Fibroblast of pulmonary artery (primary cell): ENCODE results near the gene ASPA.
A peak's percentile ranks its signal among the peaks of the same experiment; 100 is the strongest.

ENCODE experiments used
- DNase-seq: peaks from one replicate; pipeline ENCODE4 v3.0.0-alpha.2; 2010; ENCODE audit warnings: low read depth
- H3K4me3 ChIP-seq: replicated peaks from 2 replicates; pipeline ENCODE4 v1.5.1; 2011; ENCODE audit warnings: low read depth, mild to moderate bottlenecking, control low read depth, low read length, moderate library complexity
- CTCF ChIP-seq: IDR thresholded peaks from 2 replicates; pipeline ENCODE4 v1.5.1; 2011; ENCODE audit warnings: mild to moderate bottlenecking, control low read depth, low read length, inconsistent platforms; ENCODE audit errors: missing control alignments

The ASPA gene

GRCh38 chr17:3485481-3486068 is 9.8 kb downstream of the ASPA start:
- TF ChIP-seq CTCF: no peak
- no peak for DNase-seq
- no peak overlapping the region for H3K4me3 ChIP-seq

GRCh38 chr17:3497101-3497500 is 21.3 kb downstream of the ASPA start:
- TF ChIP-seq CTCF: no peak
- no peak for DNase-seq

GRCh38 chr17:3501344-3501743 is 25.5 kb downstream of the ASPA start:
- no peak for TF ChIP-seq CTCF
- DNase-seq: peak; percentile 2

More at GRCh38 chr17:3497101-3497500, 21.3 kb downstream of the ASPA start:
- no peak overlapping the region for H3K4me3 ChIP-seq

GRCh38 chr17:3502466-3502865 is 26.7 kb downstream of the ASPA start:
- TF ChIP-seq CTCF: no peak
- no peak for DNase-seq
- H3K4me3 ChIP-seq: no peak overlapping the region

More at GRCh38 chr17:3501344-3501743, 25.5 kb downstream of the ASPA start:
- no peak overlapping the region for H3K4me3 ChIP-seq

- H3K4me3 ChIP-seq: no peak overlapping the region
- TF ChIP-seq CTCF: no peak
- DNase-seq: no peak
These were observed 27.5 kb downstream of the ASPA start for GRCh38 chr17:3503285-3503684.

GRCh38 chr17:3505008-3505407 is 29.2 kb downstream of the ASPA start:
- no peak overlapping the region for H3K4me3 ChIP-seq
- DNase-seq: no peak
- TF ChIP-seq CTCF: no peak

- H3K4me3 ChIP-seq: no peak overlapping the region
- no peak for DNase-seq
- no peak for TF ChIP-seq CTCF
These were observed 30.3 kb downstream of the ASPA start for GRCh38 chr17:3506054-3506453.
